Measurements from ENCODE around the gene SELENOH.
"Not testable (repeated sequence)": the region's sequence is repeated elsewhere in the genome, so short reads cannot be mapped to it uniquely, and the experiment has no call there.

The SELENOH gene, protein sequence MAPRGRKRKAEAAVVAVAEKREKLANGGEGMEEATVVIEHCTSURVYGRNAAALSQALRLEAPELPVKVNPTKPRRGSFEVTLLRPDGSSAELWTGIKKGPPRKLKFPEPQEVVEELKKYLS

DNA sequence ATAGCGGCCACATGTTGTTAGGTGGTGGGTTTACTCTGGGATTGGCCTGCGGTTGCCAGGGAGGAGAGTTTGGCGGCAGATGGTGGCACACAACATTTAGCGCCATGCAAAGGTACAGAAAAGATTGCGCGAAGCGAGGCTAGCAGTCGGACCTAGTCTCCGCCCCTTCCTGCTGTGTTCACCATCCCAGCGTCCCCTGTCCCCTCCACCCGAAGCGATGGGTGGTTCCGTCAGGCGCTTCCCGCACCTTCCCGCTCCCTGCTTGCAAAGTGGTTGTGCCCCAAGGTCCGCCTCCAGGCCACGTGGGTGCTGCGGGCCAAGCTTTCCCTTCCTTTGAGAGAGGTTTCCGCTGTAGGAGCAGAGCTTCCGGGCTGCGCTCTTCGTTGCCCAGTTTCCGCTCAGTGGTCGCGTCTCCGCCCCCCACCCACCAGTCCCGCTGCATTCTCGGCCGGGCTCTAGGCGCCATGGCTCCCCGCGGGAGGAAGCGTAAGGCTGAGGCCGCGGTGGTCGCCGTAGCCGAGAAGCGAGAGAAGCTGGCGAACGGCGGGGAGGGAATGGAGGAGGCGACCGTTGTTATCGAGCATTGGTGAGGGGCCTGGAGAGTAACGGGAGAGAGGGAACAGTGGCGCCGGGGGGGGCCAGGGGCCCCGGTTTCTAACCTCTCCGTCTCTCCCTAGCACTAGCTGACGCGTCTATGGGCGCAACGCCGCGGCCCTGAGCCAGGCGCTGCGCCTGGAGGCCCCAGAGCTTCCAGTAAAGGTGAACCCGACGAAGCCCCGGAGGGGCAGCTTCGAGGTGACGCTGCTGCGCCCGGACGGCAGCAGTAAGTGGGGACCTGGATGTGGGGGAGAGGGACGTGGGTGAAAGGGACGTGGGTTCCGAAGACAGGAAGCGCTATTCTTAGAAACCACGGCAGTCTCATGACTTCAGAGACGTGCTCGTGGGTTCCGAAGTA, at the start of gene SELENOH:
SELENOH (plus strand) TSS at position 360 of the 955 bp plus-strand sequence; CDS start at position 465, 105 bp downstream.
- peak; percentile 89 for DNase-seq

DNA sequence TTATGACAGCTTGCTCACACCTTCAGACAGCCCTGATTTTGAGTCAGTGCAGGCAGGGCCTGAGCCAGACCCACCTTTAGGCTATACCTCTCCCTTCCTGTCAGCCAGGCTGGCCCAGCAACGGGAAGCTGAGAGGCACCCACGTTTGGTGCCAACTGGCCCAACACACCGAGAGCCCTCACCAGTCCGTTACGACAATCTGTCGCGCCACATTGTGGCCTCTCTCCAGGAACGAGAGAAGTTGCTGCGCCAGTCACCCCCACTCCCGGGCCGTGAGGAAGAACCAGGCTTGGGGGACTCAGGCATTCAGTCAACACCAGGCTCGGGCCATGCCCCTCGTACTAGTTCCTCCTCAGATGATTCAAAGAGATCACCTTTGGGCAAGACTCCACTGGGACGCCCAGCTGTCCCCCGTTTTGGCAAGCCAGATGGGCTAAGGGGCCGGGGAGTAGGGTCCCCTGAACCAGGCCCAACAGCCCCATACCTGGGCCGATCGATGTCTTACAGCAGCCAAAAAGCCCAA, 42.4 kb upstream of the SELENOH start:
- no peak for DNase-seq

DNA sequence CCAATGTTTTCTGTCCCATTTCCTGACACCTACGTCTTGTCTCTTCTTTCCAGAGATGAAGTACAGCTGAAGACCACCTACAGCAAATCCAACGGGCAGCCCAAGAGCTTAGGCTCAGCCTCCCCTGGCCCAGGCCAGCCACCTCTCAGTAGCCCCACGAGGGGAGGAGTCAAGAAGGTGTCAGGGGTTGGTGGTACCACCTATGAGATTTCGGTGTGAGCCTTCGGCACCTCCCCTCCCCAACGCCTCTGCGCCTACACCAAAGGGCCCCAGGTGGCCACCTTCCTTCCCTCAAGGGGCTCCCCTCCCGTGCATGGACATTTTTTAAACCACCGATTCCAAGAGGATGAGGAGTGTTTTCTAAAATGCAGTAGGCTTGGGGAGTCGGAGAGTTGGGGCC, 41.5 kb upstream of the SELENOH start:
- DNase-seq, result no peak

DNA sequence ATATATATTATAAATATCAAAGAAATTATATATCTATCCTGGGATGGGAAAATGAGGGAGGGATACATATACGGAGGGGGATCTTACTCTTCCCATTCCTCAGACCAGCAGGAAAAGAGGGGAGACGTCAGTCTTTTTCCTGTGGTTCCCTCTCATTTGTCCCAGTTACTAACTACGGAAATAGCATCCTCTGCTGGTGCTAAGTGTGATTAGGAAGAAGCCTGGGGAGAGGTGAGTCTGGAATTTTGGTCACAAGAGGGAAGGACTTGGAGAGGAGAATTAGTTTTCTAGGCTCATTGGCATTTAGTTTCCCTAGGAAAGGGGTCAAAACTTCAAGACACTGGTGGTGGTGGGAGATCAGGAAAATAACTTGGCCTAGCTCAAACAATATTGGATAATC, 40.9 kb upstream of the SELENOH start:
- DNase-seq, result no peak

DNA sequence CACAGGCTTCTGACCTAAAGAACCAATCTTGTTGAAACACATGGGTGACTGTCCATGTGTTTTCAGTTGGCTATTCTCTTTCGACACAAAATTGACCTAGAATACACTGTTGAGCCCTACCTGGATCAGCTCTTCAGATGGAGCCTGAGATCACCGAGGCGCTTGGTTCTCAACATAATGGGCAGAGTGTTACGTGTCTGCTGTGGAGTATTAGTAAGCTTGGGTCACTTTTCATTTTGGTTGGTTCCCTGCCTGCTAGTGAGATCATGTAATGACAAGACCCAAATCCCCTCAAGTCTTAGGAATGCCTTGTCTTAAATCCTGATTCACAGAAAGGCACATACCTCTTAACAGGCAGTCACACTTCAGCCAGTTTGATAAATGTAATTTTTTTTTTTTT, 38.0 kb upstream of the SELENOH start:
- no peak for DNase-seq

DNA sequence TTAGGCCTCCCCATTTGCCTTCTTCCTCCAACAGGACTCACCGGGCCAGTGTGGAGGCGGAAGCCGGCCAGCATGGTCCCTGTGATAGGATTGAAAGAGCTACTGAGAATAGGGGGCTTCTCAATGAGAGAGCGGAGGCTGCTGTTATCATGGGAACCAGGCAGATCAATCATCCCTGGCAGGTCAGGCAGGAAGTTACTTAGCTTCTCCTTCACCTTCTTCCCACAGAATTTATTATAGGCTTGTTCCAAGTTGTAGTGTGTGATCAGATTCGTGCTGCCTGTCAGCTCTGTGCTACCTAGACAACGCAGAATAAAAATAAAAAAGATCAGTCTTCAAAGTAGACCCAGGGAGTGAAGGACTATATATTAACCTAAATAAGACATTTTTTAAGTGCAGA, 36.4 kb upstream of the SELENOH start:
- DNase-seq, result no peak

DNA sequence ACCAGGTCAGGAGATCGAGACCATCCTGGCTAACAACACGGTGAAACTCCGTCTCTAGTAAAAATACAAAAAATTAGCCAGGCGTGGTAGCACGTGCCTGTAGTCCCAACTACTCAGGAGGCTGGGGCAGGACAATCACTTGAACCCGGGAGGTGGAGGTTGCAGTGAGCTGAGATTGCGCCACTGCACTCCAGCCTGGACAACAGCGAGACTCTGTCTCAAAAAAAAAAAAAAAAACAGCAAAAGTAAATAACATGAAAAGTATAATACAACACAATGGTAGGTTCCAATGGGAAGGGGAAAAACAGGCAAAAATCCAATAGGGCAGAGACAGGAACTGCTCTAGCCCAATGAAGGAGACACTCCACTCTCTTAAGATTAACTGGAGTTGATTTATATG, 35.9 kb upstream of the SELENOH start:
- DNase-seq, result not testable (repeated sequence)

DNA sequence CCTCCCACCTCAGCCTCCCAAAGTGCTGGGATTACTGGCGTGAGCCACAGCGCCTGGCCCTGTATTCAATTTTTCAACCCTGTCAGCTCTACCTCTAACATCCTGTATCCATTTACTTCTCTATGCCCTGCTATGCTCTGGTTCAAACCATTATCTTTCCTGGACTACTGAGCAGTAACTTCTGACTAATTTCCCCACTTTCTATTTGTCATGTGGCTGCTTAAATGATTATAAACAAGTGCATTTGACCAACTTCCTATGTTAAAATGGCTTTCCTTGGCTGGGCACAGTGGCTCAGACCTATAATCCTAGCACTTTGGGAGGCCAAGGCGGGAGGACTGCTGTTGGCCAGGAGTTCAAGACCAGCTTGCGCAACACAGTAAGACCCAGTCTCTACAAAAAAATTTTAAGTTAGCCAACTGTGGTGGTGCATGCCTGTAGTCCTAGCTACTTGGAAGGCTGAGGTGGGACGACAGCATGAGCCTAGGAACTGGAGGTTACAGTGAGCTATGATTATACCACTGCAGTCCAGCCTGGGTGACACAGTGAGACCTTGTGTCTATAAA, 31.4 kb upstream of the SELENOH start:
- no peak for DNase-seq

DNA sequence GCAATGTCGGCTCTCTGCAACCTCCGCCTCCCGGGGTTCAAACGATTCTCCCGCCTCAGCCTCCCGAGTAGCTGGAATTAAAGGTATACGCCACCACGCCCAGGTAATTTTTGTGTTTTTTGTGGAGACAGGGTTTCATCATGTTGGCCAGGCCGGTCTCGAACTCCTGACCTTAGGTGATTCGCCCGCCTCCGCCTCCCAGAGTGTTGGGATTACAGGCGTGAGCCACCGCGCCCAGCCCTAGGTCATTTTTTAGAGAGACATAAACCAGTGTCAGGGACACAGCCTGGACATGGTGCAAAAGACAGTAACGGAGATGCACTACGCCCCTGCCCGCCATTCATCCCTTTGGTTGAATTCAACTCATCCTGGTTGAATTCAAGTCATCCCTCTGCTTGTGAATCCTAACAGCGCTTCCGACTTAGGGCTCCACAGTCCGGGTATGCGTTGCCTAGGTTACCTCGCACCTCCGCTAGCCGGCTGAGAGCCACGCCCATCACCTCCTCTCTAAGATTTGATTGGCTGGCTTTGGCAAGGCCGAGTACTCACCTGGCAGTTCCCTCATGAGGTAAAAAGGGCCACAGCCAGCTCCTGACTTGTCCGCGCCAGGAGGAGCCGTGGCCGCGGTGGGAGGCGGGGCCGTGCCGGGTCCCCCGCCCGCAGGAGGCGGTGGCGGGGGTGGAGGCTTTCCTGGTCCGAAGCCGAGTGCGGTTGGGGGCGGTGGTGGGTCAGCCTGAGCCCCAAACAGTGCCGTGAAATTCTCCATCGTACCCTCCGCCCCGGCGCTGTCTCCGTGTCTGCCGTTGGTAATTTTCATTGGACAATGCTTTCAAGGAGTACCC, 29.7 kb upstream of the SELENOH start, which contains the start of gene MED19:
MED19 (minus strand) TSS at position 802 of the 842 bp plus-strand sequence; CDS start at position 766, 36 bp downstream.
- no peak for DNase-seq

DNA sequence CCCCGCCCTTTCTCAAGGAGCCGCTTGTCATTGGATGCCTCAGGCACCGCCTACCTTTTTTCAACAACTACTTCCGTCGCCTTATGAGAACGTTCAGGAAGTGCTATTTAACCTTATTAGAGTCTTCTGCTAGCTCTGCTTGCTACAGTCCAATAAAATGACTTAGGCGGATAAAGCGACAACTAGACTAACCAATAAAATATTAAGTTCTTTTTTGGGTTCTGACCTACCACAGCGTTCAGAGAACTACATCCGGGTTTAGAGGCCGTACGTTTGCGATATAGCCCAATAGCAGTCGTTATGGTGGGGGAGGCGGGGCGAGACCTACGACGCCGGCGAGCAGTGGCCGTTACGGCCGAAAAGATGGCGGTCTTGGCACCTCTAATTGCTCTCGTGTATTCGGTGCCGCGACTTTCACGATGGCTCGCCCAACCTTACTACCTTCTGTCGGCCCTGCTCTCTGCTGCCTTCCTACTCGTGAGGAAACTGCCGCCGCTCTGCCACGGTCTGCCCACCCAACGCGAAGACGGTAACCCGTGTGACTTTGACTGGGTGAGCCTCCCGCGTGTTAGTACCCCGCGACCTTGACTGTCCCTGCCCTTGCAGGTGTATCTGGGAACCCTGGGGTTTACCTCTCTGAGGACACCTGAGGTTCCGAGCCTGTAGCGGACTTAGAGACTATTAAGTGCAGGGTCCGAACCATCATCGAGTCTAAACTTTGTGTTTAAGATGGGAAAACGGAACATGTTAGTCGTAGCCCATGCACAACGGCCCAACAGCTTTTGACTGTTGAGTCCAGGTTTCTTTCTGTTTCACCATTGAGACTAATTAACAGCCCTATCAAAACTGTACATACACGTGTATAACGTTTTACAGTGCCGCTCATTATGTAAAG, 28.8 kb upstream of the SELENOH start, which contains the start of gene TMX2:
TMX2 (plus strand) TSS at position 338 of the 895 bp plus-strand sequence; CDS start at position 364, 26 bp downstream.
- peak; percentile 84 for DNase-seq

DNA sequence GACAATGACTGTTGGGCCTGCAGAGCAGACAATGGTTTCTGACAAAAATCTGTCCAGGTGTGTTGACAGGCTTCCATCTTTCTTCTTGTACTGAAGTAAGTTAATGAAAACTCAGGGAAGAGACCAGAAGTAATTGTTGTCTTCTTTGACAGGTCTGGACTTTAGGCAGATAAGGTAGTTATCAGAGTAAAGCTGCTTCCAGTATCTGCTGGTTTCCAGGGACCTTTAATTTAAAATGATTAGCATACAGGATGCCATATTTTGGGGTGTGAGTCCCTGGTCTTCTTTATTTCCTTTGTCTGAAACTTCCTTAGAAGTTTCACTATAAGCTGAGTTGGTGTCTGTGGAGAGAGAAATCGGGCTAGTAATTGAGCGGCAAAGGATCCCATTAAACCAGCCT, 27.5 kb upstream of the SELENOH start:
- no peak for DNase-seq

DNA sequence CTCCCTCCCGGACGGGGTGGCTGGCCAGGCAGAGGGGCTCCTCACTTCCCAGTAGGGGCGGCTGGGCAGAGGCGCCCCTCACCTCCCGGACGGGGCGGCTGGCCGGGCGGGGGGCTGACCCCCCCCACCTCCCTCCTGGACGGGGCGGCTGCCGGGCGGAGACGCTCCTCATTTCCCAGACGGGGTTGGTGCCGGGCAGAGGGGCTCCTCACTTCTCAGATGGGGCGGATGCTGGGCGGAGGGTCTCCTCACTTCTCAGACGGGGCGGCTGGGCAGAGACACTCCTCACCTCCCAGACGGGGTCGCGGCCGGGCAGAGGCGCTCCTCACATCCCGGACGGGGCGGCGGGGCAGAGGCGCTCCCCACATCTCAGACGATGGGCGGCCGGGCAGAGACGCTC, 24.6 kb upstream of the SELENOH start:
- not testable (repeated sequence) for DNase-seq

DNA sequence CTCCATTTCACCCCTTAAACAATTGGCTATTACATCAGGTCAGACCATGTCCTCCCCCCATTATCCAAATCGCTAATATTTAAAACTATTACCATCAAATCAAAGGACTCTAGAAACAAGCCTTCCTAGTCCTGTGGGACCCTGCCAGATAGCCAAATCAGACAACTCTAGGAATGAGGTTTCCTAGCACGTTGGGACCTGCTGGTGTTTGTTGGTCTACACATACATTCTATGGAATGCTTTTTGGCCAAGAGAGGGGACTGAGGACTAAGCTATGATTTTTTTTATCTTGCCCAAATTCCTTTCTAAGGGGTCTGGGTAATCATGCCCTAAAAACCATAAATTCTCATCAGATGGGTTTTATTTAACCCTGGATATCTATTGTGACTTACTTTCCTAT, 14.1 kb upstream of the SELENOH start:
- no peak for DNase-seq

DNA sequence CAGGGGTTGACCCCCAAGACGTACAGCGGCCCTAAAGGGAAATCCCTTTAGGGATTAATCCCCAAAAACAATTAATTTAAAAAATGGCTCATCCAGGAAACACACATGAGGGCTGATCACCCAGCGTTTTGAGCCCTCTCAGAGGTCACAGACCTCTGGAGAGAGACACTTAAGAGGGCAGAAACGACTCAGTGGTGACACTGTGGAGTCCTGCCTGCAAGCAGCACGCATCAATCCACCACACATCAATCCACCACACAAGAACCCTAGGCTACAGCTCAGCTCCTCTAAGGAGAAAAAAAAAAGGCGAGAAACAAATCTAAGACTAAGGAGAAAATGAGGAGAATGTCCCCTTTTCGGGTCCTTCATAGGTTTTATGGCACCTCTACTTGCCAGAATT, 12.5 kb upstream of the SELENOH start:
- no peak for DNase-seq

DNA sequence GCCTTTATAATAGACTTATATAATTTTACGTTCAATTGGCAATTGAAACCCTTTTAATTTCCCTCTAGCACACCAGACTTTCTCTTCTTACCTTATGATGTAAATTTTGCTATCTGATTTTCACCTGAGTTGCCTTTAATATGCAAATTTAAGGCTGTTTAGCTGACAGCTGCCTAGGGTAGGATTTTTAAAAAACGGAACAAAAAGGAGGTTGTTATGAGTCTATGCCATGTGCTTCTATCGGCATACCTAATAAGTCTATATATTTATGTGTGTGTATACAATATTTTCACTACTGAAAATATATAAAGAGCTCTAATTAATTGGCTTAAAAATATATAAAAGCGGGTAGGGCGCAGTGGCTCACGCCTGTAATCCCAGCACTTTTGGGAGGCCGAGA, 11.8 kb upstream of the SELENOH start:
- DNase-seq, result no peak

DNA sequence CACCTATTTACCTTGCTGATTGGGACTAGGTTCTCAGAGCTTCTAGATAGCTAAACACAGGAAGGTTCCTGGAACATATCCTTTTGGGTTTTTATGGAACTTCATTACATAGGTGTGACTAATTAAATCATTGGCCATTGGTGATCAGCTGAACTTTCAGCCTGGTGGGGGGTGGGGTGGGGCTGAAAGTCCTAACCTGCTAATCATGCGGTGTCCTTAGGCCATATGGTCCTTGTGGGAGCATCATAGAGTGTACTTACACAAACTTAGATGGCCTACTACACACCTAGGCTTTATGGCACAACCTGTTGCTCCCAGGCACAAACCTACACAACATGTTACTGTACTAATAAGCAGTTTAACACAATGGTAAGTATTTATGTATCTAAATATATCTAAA, 8.6 kb upstream of the SELENOH start:
- no peak for DNase-seq

DNA sequence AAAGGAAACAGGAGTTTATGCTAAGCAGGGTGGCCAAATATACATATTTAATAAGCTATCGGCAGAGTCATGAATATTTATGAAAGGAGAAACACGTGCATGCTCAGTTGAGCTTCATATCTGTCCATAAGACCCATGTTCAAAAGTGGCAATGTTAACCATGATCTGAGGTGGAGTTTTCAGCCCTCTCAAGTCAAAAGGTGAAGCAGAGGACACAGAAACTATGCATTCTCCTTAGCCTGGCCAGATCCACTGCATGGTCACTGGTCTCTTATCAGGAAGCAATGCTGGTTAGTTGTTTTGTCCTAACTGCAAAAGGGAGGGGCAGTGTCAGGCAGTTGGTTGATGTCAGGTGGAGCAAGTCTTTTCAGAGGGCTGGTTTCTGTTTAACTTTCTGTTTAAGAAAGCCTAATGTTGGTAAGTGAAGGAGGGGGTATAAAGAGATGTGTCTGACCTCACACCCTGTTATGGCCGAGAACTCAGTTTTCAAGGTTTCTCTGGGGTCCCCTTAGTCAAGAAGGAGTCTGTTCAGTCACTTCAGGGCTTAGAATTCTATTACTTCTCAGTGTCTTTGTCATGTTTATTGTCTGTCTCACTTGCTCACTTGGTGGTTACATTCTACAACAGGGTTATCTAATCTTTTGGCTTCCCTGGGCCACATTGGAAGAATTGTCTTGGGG, 5.5 kb upstream of the SELENOH start:
- no peak for DNase-seq

DNA sequence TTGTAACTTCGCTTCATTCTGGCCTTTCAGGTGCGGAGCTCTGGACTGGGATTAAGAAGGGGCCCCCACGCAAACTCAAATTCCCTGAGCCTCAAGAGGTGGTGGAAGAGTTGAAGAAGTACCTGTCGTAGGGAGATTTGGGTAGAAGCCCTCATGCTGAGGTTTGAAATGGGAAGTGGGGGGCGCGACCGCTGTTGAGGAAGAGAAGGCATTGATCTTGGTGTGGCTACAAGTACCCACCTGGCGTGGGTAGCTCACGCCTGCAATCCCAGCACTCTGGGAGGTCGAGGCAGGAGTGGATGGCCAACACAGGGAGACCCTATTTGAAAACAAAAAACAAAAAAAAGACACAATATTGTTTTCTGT, 779 bp downstream of the SELENOH start:
- DNase-seq, result no peak

DNA sequence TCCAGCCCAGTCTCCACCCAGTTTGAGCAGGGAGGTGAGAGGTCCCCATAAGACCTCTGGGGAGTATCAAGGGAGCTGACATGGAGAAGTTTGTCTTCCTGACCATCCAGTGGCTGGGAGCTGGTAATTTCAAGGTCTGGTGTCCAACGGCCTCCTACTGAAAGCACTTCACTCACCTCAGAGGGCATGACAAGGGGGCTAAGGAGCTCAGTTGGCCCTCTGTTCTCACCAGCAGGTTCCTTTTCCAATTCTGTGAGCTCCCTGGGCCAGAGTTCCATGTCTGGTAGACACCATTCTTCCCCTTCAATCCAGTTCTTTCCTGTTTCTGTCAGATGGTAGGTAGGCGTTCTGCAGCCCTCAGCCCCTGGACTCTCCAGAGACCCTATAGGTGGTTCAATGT, 3.1 kb downstream of the SELENOH start:
- DNase-seq, result no peak

DNA sequence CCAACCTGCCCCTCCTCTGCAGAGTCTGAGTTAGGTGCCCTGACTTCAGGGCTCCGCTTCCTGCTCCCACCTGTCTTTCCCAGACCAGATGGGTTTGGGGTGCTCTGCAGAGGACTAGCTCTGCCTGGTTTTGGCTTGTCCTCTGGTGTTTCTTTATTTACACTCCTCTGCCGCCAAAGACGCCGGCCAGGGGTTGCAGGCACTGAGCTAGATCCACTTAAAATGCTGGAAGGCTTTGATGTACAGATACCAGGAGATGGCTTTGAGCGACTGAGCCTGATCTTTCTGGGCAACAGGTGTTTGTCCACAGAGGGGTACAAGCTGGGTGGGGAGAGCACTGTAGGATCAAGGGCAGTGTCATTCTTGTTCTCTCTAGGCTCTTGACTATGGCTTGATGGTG, 3.9 kb downstream of the SELENOH start:
- no peak for DNase-seq

DNA sequence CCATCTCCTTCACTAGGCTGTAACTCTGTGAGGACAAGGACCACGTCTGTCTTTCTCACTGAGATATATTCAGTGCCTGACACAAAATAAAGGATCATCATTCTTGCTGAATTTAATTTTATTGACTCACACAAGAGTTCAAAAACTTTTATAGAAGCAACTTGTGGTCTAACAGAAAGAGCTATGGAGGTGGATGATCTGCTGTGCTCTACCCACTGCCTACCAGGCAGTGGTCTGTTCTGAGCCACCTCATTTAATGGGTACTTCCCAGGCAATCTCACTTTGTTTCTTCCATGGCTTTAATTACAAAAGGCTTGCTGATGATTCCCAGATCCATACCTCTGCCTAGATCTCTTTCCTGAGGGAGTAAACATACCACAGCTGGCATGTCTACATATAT, 5.6 kb downstream of the SELENOH start:
- no peak for DNase-seq

Data from activated effector memory CD4-positive, alpha-beta T cell treated with Interleukin-2 at 50 U/mL for 16 hours (primary cell).